Measurements from ENCODE around the gene ZAP70.

ZAP70 gene

GRCh38 chr2:97735161-97735561, 21.8 kb downstream of the ZAP70 start:
- no peak for DNase-seq

GRCh38 chr2:97736185-97736584, 22.8 kb downstream of the ZAP70 start:
- DNase-seq, result no peak

GRCh38 chr2:97736608-97737330, 23.4 kb downstream of the ZAP70 start:
- no peak for DNase-seq

GRCh38 chr2:97737421-97738178, 24.2 kb downstream of the ZAP70 start:
- DNase-seq, result no peak

- no peak for DNase-seq
These were observed 25.0 kb downstream of the ZAP70 start for GRCh38 chr2:97738179-97739019.

- no peak for DNase-seq
These were observed 25.9 kb downstream of the ZAP70 start for GRCh38 chr2:97739020-97739892.

GRCh38 chr2:97739893-97740245, 26.5 kb downstream of the ZAP70 start:
- no peak for DNase-seq

GRCh38 chr2:97740590-97741182, 27.3 kb downstream of the ZAP70 start:
- no peak for DNase-seq

GRCh38 chr2:97741251-97741650, 27.9 kb downstream of the ZAP70 start:
- no peak for DNase-seq

GRCh38 chr2:97741686-97742085, 28.3 kb downstream of the ZAP70 start:
- no peak for DNase-seq

GRCh38 chr2:97742381-97742847, 29.0 kb downstream of the ZAP70 start:
- DNase-seq, result no peak

GRCh38 chr2:97743913-97744312, 30.5 kb downstream of the ZAP70 start:
- no peak for DNase-seq

GRCh38 chr2:97745474-97746174, 32.2 kb downstream of the ZAP70 start:
- DNase-seq, result no peak

- DNase-seq, result no peak
These were observed 33.9 kb downstream of the ZAP70 start for GRCh38 chr2:97747285-97747684.

GRCh38 chr2:97747716-97748115, 34.3 kb downstream of the ZAP70 start:
- no peak for DNase-seq

- no peak for DNase-seq
These were observed 36.2 kb downstream of the ZAP70 start for GRCh38 chr2:97749581-97749980.

GRCh38 chr2:97750017-97750416, 36.6 kb downstream of the ZAP70 start:
- no peak for DNase-seq

- no peak for DNase-seq
These were observed 38.4 kb downstream of the ZAP70 start for GRCh38 chr2:97751752-97752151.

- no peak for DNase-seq
These were observed 39.3 kb downstream of the ZAP70 start for GRCh38 chr2:97752342-97753334.

GRCh38 chr2:97754690-97755346, 41.4 kb downstream of the ZAP70 start:
- DNase-seq, result no peak
